ENCODE measurements around the gene NEO1. TPM values are rescaled to one million over a fixed set of nuclear protein-coding genes. Genes with fewer than 3 reads are reported as not detected.

NEO1 gene
- total and polyA plus RNA-seq, 2 of the 13 experiments (the other 11 are each of a cell fraction or from before 2014, with no cell fraction given), result 8.4 to 11.0 TPM

GRCh38 chr15:73022161-73022560 is 30.1 kb upstream of the NEO1 start:
- 63% methylated on average over 5 of the region's 5 CpGs for WGBS (ENCODE audit: low lambda C conversion rate)
- Histone ChIP-seq H3K9ac (ENCODE audit: insufficient read depth, low read depth, low read length) (no peak overlapping the region), H4K20me1 (ENCODE audit: insufficient read depth, low read length) (no peaks in the 10 kb centered on the region), H3K9me3 (ENCODE audit: low read length) (no peaks in the 10 kb centered on the region), H3K4me2 (ENCODE audit: low read depth, low read length) (no peak overlapping the region), H3K36me3 (replicated peaks in 1 of 2; ENCODE audit: control insufficient read depth in 1 of 2, insufficient read depth in 2 of 2, low read length in 2 of 2) (no peaks in the 10 kb centered on the region), H3K79me2 (ENCODE audit: insufficient read depth, low read length) (no peaks in the 10 kb centered on the region), H3K27ac (ENCODE audit: extremely low read length, insufficient read depth, low read length) (no peak overlapping the region), H3K4me1 (ENCODE audit: insufficient read depth, low read length) (peaks cover 7% of the 10 kb centered on the region; the same call in 1 of the 2 replicates), H3K4me3 (replicated peaks in 1 of 3; ENCODE audit: insufficient read depth in 1 of 3, low read depth in 2 of 3, low read length in 3 of 3) (no peak overlapping the region), H3K27me3 (ENCODE audit: control insufficient read depth in 1 of 2, insufficient read depth in 2 of 2, low read length in 2 of 2) (peaks cover 0 to 4% of the 10 kb centered on the region in 2 experiments; a peak in 1 of 5 replicates), H2AFZ (ENCODE audit: low read length) (no peak overlapping the region)
- CTCF ChIA-PET (ENCODE audit: low intra/inter-chr PET ratio, low total read pairs), result no interaction called here
- TF ChIP-seq ZFP36L1 (CRISPR knock-in tag; IDR thresholded peaks at IDR 0.05) (no peak), GATAD1 (CRISPR knock-in tag; IDR thresholded peaks at IDR 0.05) (no peak), TAF1 (CRISPR knock-in tag; IDR thresholded peaks at IDR 0.05) (no peak), ZBTB1 (CRISPR knock-in tag; IDR thresholded peaks at IDR 0.05; ENCODE audit: borderline replicate concordance) (no peak), ZNF749 (CRISPR knock-in tag; IDR thresholded peaks at IDR 0.05; ENCODE audit: borderline replicate concordance) (no peak)
- TF ChIP-seq, protein P1, sequence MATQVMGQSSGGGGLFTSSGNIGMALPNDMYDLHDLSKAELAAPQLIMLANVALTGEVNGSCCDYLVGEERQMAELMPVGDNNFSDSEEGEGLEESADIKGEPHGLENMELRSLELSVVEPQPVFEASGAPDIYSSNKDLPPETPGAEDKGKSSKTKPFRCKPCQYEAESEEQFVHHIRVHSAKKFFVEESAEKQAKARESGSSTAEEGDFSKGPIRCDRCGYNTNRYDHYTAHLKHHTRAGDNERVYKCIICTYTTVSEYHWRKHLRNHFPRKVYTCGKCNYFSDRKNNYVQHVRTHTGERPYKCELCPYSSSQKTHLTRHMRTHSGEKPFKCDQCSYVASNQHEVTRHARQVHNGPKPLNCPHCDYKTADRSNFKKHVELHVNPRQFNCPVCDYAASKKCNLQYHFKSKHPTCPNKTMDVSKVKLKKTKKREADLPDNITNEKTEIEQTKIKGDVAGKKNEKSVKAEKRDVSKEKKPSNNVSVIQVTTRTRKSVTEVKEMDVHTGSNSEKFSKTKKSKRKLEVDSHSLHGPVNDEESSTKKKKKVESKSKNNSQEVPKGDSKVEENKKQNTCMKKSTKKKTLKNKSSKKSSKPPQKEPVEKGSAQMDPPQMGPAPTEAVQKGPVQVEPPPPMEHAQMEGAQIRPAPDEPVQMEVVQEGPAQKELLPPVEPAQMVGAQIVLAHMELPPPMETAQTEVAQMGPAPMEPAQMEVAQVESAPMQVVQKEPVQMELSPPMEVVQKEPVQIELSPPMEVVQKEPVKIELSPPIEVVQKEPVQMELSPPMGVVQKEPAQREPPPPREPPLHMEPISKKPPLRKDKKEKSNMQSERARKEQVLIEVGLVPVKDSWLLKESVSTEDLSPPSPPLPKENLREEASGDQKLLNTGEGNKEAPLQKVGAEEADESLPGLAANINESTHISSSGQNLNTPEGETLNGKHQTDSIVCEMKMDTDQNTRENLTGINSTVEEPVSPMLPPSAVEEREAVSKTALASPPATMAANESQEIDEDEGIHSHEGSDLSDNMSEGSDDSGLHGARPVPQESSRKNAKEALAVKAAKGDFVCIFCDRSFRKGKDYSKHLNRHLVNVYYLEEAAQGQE (IDR thresholded peaks at IDR 0.05; ENCODE audit: borderline replicate concordance in 1 of 2, low read depth in 1 of 2, low read length in 2 of 2), result no peak
- DNase-seq (ENCODE audit: low spot score) (no peak), ATAC-seq (no peak), FAIRE-seq (no peak)
- BruUV-seq (replicated peaks), result no TSS peak
- intact Hi-C loops (cut with micrococcal nuclease; ENCODE audit: unreplicated experiment) (no loop called here), in situ Hi-C loops (cut with HindIII; ENCODE audit: extremely low pct_ligation_motif_present, low pct_unique_long_range_greater_than_20kb) (no loop called here)
- POLR2A ChIA-PET, result no interaction called here
